ENCODE measurements around the gene MIGA2.

GRCh38 chr9:129101279-129101678 is 64.9 kb downstream of the MIGA2 start:
- TF ChIP-seq TAF1 (IDR thresholded peaks at IDR 0.05; ENCODE audit: low read depth, low read length) = no peak
- no peak for TF ChIP-seq POLR2A (IDR thresholded peaks at IDR 0.05; ENCODE audit: low read depth, low read length)
- no peak for TF ChIP-seq POU2F2 (IDR thresholded peaks at IDR 0.05; ENCODE audit: low read depth, low read length)
- no peak for TF ChIP-seq POLR2AphosphoS5 (IDR thresholded peaks at IDR 0.05; ENCODE audit: low read depth, low read length)
- no peak for TF ChIP-seq PAX5 (IDR thresholded peaks at IDR 0.05; ENCODE audit: insufficient read depth, low read length, severe bottlenecking)
- no peak for TF ChIP-seq SPI1 (IDR thresholded peaks at IDR 0.05; ENCODE audit: low read depth, low read length)
